ENCODE data around the gene TMEM100. TPM values are rescaled to one million over a fixed set of nuclear protein-coding genes. Genes with fewer than 3 reads are reported as not detected.

TMEM100 gene
- total and polyA plus RNA-seq, 2 donors from 2014 or later = 0.67 to 7.2 TPM

- TF ChIP-seq, protein P1, sequence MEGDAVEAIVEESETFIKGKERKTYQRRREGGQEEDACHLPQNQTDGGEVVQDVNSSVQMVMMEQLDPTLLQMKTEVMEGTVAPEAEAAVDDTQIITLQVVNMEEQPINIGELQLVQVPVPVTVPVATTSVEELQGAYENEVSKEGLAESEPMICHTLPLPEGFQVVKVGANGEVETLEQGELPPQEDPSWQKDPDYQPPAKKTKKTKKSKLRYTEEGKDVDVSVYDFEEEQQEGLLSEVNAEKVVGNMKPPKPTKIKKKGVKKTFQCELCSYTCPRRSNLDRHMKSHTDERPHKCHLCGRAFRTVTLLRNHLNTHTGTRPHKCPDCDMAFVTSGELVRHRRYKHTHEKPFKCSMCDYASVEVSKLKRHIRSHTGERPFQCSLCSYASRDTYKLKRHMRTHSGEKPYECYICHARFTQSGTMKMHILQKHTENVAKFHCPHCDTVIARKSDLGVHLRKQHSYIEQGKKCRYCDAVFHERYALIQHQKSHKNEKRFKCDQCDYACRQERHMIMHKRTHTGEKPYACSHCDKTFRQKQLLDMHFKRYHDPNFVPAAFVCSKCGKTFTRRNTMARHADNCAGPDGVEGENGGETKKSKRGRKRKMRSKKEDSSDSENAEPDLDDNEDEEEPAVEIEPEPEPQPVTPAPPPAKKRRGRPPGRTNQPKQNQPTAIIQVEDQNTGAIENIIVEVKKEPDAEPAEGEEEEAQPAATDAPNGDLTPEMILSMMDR (IDR thresholded peaks at IDR 0.05; ENCODE audit: borderline replicate concordance, extremely low read depth, insufficient read depth) = no peak
- FAIRE-seq (no peak), DNase-seq (no peak)
- Histone ChIP-seq H3K4me3 (ENCODE audit: low read length in 3 of 3) (no peak overlapping the region), H3K9ac (ENCODE audit: low read length in 3 of 3) (no peak overlapping the region), H3K4me1 (ENCODE audit: control insufficient read depth in 2 of 3, insufficient read depth in 2 of 3, low read depth in 1 of 3, low read length in 3 of 3) (no peaks in the 10 kb centered on the region), H3K9me3 (ENCODE audit: control insufficient read depth in 2 of 3, insufficient read depth in 1 of 3, low read length in 3 of 3) (no peaks in the 10 kb centered on the region), H3K36me3 (ENCODE audit: control insufficient read depth in 2 of 3, insufficient read depth in 3 of 3, low read length in 3 of 3) (no peaks in the 10 kb centered on the region), H3K27me3 (ENCODE audit: control insufficient read depth, insufficient read depth, low read length) (no peaks in the 10 kb centered on the region), H3K27ac (ENCODE audit: low read depth in 2 of 2, low read length in 2 of 2) (no peak overlapping the region)
- intact Hi-C loops (cut with DNase I) = no loop called here
These were observed 41.9 kb downstream of the TMEM100 start for GRCh38 chr17:55680686-55681341.

- DNase-seq (no peak), FAIRE-seq (no peak)
- Histone ChIP-seq H3K27me3 (ENCODE audit: control insufficient read depth, insufficient read depth, low read length) (no peaks in the 10 kb centered on the region), H3K4me1 (ENCODE audit: control insufficient read depth in 2 of 3, insufficient read depth in 2 of 3, low read depth in 1 of 3, low read length in 3 of 3) (no peaks in the 10 kb centered on the region), H3K9ac (ENCODE audit: low read length in 3 of 3) (no peak overlapping the region), H3K9me3 (ENCODE audit: control insufficient read depth in 2 of 3, insufficient read depth in 1 of 3, low read length in 3 of 3) (no peaks in the 10 kb centered on the region), H3K4me3 (ENCODE audit: low read length in 3 of 3) (no peak overlapping the region), H3K27ac (ENCODE audit: low read depth in 2 of 2, low read length in 2 of 2) (no peak overlapping the region), H3K36me3 (ENCODE audit: control insufficient read depth in 2 of 3, insufficient read depth in 3 of 3, low read length in 3 of 3) (no peaks in the 10 kb centered on the region)
- intact Hi-C loops (cut with DNase I) = no loop called here
- TF ChIP-seq, protein P1 (IDR thresholded peaks at IDR 0.05; ENCODE audit: borderline replicate concordance, extremely low read depth, insufficient read depth) = no peak
These were observed 45.2 kb downstream of the TMEM100 start for GRCh38 chr17:55677446-55677845.

- no peaks in the 10 kb centered on the region for H3K27me3 ChIP-seq (ENCODE audit: control insufficient read depth, insufficient read depth, low read length)
- FAIRE-seq (no peak), DNase-seq (no peak)
- TF ChIP-seq, protein P1 (IDR thresholded peaks at IDR 0.05; ENCODE audit: borderline replicate concordance, extremely low read depth, insufficient read depth) = no peak
- no peaks in the 10 kb centered on the region for H3K36me3 ChIP-seq (ENCODE audit: control insufficient read depth in 2 of 3, insufficient read depth in 3 of 3, low read length in 3 of 3)
- H3K27ac ChIP-seq (ENCODE audit: low read depth in 2 of 2, low read length in 2 of 2) = no peak overlapping the region
- no peak overlapping the region for H3K9ac ChIP-seq (ENCODE audit: low read length in 3 of 3)
- H3K4me3 ChIP-seq (ENCODE audit: low read length in 3 of 3) = no peak overlapping the region
- intact Hi-C loops (cut with DNase I) = no loop called here
- no peaks in the 10 kb centered on the region for H3K4me1 ChIP-seq (ENCODE audit: control insufficient read depth in 2 of 3, insufficient read depth in 2 of 3, low read depth in 1 of 3, low read length in 3 of 3)
- H3K9me3 ChIP-seq (ENCODE audit: control insufficient read depth in 2 of 3, insufficient read depth in 1 of 3, low read length in 3 of 3) = no peaks in the 10 kb centered on the region
These were observed 46.4 kb downstream of the TMEM100 start for GRCh38 chr17:55676274-55676673.

All from kidney (tissue), 14 donors.